Sigmoid colon (tissue), 7 donors: ENCODE data around the gene UGT1A7. TPM values are rescaled to one million over a fixed set of nuclear protein-coding genes. Genes with fewer than 3 reads are reported as not detected.

Source experiments
- DNase-seq: peaks from one replicate; pipeline ENCODE4 v3.0.0-alpha.2; 2019
- H3K27ac ChIP-seq, 4 donors: fragments of 200-600 bp; sonication (generic); one replicate each; pipeline ENCODE4 v1.5.1; 2016 to 2019; ENCODE audit warnings: mild to moderate bottlenecking in 1 of 4
- H3K27me3 ChIP-seq, 3 donors: fragments of 200-600 bp; sonication (generic); one replicate each; pipeline ENCODE4 v1.5.1; 2019; ENCODE audit warnings: mild to moderate bottlenecking in 1 of 3
- H3K36me3 ChIP-seq, 4 donors: fragments of 200-600 bp; sonication (generic); one replicate each; pipeline ENCODE4 v1.5.1; 2016 to 2019
- H3K4me1 ChIP-seq, 4 donors: fragments of 200-600 bp; sonication (generic); one replicate each; pipeline ENCODE4 v1.5.1; 2017 to 2019
- H3K4me3 ChIP-seq, 4 donors: fragments of 200-600 bp; sonication (generic); one replicate each; pipeline ENCODE4 v1.5.1; 2017 to 2019; ENCODE audit warnings: mild to moderate bottlenecking in 2 of 4, moderate library complexity in 1 of 4
- H3K9me3 ChIP-seq, 4 donors: fragments of 200-600 bp in 3 of 4; sonication (generic) in 3 of 4; one replicate each; pipeline versions ENCODE4 v1.5.1 to v1.6.1; 2013 to 2019
- CTCF ChIP-seq, 4 experiments: fragments of 450-650 bp in 3 of 4; fragments of 200-600 bp in 1 of 4; IDR thresholded peaks; one replicate each; pipeline ENCODE4 v1.5.1; 2016 to 2019; ENCODE audit warnings: antibody characterized with exemption in 4 of 4, mild to moderate bottlenecking in 3 of 4, moderate library complexity in 2 of 4
- EP300 ChIP-seq, 4 donors: sonication (generic); formaldehyde crosslinking; IDR thresholded peaks; one replicate each; pipeline ENCODE4 v1.6.1; 2017; ENCODE audit warnings: antibody characterized with exemption in 4 of 4
- POLR2A ChIP-seq, 2 donors: fragments of 450-650 bp; IDR thresholded peaks; one replicate each; pipeline ENCODE4 v1.6.1; 2016; ENCODE audit warnings: antibody characterized with exemption in 2 of 2, mild to moderate bottlenecking in 2 of 2, moderate library complexity in 2 of 2
- POLR2AphosphoS5 ChIP-seq, 4 donors: sonication (generic); formaldehyde crosslinking; IDR thresholded peaks; one replicate each; pipeline ENCODE4 v1.6.1; 2017; ENCODE audit warnings: antibody characterized with exemption in 4 of 4
- WGBS, 2 donors: extraction: QIAGEN DNeasy Blood & Tissue Kit; methylation state at CpG; one replicate each; pipeline ENCODE4 v1.1.7; 2013; 5-methylcytosine and 5-hydroxymethylcytosine counted together
- intact Hi-C: fragments of 100-400 bp; cut with DNase I; formaldehyde crosslinking; loops from one replicate; pipeline ENCODE4 v1.15.1; 2023
- polyA plus RNA-seq, 3 donors: library from polyadenylated mRNA; stranded (reverse); fragments of 200-250 nt; gene quantifications; one replicate each; pipeline ENCODE4 v1.2.3, GENCODE V29; 2013
- total RNA-seq, 4 donors: library from RNA; depleted of rRNA; stranded (reverse); fragments of >200 nt; gene quantifications; one replicate each; pipeline ENCODE4 v1.1.0, GENCODE V29; 2016
- donor health status: healthy with polysubstance abuse.
- donor health status: Bipolar disorder and iron deficiency.
- donor health status: healthy.

Gene UGT1A7
- total and polyA plus RNA-seq, 7 donors: 0.66 TPM; not detected in 6

DNA sequence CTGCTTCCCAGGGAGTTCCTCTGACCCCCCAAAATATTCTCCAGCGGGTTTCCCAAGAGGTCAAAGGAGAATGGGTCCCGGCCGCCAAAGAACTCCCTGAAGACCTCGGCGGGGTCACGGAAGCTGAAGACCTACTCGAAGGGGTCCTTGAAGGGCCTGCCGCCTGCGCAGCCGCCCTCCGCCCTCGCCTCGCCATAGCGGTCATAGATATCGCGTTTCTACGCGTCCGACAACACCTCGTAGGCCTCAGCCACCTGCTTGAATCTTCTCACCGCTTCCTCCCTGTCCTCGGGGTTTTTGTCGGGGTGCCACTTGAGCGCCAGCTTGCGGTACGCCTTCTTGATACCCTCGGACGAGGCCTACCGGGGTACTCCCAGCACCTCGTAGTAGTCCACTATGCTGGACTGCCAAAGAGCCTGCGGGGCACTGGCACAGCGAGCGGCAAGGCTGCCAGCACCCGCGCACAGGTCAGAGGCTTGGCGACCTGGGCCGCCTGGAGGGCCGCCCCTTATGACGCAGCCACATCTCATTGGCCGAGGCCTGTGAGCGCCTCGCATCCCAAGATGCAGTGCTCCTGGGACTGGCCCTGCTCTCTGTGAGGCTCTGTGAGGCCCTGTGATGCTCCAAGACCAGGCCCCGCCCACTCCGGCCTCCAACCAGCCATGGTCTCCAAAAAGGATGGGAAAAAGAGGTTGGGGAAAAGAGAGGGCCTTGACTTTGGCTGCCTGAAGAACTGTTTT is 73.3 kb downstream of the UGT1A7 start:
- Histone ChIP-seq H3K4me1 (no peaks in the 10 kb centered on the region), H3K27me3 (no peaks in the 10 kb centered on the region), H3K36me3 (no peaks in the 10 kb centered on the region), H3K27ac (no peak overlapping the region), H3K9me3 (no peaks in the 10 kb centered on the region), H3K4me3 (no peak overlapping the region)
- no peak for DNase-seq
- intact Hi-C loops: no loop called here
- WGBS, 2 donors: 93 to 97% methylated on average over 44 of the region's 44 CpGs
- no peak for TF ChIP-seq EP300 (IDR thresholded peaks at IDR 0.05)
- no peak for TF ChIP-seq POLR2AphosphoS5 (IDR thresholded peaks at IDR 0.05)
- no peak for TF ChIP-seq CTCF (IDR thresholded peaks at IDR 0.05)
- TF ChIP-seq POLR2A (IDR thresholded peaks at IDR 0.05): no peak

GRCh38 chr2:233756429-233757081 is 74.9 kb downstream of the UGT1A7 start:
- DNase-seq: no peak
- Histone ChIP-seq H3K36me3 (no peaks in the 10 kb centered on the region), H3K4me1 (no peaks in the 10 kb centered on the region), H3K27me3 (no peaks in the 10 kb centered on the region), H3K4me3 (no peak overlapping the region), H3K9me3 (no peaks in the 10 kb centered on the region), H3K27ac (no peak overlapping the region)
- intact Hi-C loops: no loop called here
- no peak for TF ChIP-seq CTCF (IDR thresholded peaks at IDR 0.05)
- no peak for TF ChIP-seq POLR2A (IDR thresholded peaks at IDR 0.05)
- TF ChIP-seq EP300 (IDR thresholded peaks at IDR 0.05): no peak
- no peak for TF ChIP-seq POLR2AphosphoS5 (IDR thresholded peaks at IDR 0.05)
- 20 to 59% methylated on average over 7 of the region's 7 CpGs for WGBS, 2 donors

DNA sequence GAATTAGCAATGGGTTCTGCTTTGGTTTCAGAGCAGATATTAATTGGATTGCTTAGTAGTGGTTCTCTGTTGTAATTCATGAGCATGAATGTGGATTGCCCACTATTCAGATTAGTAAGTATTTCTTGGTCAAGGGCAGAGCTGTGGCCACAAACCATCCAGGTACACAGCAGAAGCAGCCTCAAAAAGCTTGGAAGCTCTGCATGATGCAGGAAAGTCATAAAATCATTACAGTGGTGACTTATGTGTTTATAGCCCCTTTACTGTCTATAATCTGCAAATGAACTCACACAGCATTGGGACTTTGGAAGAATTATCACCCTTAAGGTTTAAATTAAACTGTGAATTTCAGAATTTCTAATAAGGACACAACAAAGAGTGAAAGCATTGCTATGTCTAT is 76.4 kb downstream of the UGT1A7 start:
- H3K27me3 ChIP-seq: no peaks in the 10 kb centered on the region
- H3K4me1 ChIP-seq: no peaks in the 10 kb centered on the region
- H3K9me3 ChIP-seq: no peaks in the 10 kb centered on the region
- H3K27ac ChIP-seq: no peak overlapping the region
- H3K36me3 ChIP-seq: no peaks in the 10 kb centered on the region
- TF ChIP-seq EP300 (IDR thresholded peaks at IDR 0.05): no peak
- no peak for TF ChIP-seq POLR2A (IDR thresholded peaks at IDR 0.05)
- TF ChIP-seq CTCF (IDR thresholded peaks at IDR 0.05): no peak
- TF ChIP-seq POLR2AphosphoS5 (IDR thresholded peaks at IDR 0.05): no peak
- H3K4me3 ChIP-seq: no peak overlapping the region
- no peak for DNase-seq
- intact Hi-C loops: no loop called here

DNA sequence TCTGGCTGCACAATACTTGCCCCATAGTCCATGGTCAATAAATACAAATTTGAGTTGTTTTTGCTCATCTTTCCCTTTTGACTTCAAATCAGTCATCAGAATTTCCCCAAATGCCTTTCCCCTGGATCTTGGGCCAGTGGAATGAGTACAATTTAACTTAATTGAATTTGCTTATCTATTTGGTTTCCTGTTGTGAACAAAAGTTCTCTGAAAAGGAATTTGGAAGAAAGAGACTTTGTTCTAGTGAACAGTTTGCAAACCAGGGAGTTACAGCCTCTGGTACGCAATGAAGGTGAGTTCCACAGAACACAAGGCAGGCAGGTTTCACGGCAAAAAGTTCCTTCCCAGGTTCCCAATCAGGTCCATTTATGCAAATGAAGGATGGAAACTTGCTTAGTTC is 77.1 kb downstream of the UGT1A7 start:
- Histone ChIP-seq H3K27me3 (no peaks in the 10 kb centered on the region), H3K9me3 (no peaks in the 10 kb centered on the region), H3K27ac (no peak overlapping the region), H3K36me3 (no peaks in the 10 kb centered on the region), H3K4me3 (no peak overlapping the region), H3K4me1 (no peaks in the 10 kb centered on the region)
- intact Hi-C loops: no loop called here
- no peak for DNase-seq
- 51 to 86% methylated on average over 2 of the region's 2 CpGs for WGBS, 2 donors
- TF ChIP-seq POLR2AphosphoS5 (IDR thresholded peaks at IDR 0.05) (no peak), EP300 (IDR thresholded peaks at IDR 0.05) (no peak), CTCF (IDR thresholded peaks at IDR 0.05) (no peak), POLR2A (IDR thresholded peaks at IDR 0.05) (no peak)
